Endothelial cell of umbilical vein (primary cell): ENCODE results near the gene PMIS2. TPM values are rescaled to one million over a fixed set of nuclear protein-coding genes. Genes with fewer than 3 reads are reported as not detected.

ENCODE experiments used
- BruUV-seq: library from RNA; stranded (reverse); fragments of 400-500 nt; replicated peaks from 2 replicates; lab custom pipeline; 2021; lab: Mats Ljungman, UMichigan
- CTCF ChIA-PET: fragments of 300-600, 350-600 bp; sonication (Branson Sonifier 250); formaldehyde crosslinking; loops from one replicate; lab custom pipeline; 2021; ENCODE audit warnings: antibody characterized with exemption, inconsistent platforms; lab: Charles Lee
- POLR2A ChIA-PET: fragments of 300-600, 350-600 bp; sonication (Branson Sonifier 250); formaldehyde crosslinking; loops from one replicate; lab custom pipeline; 2021; ENCODE audit warnings: antibody characterized with exemption, inconsistent platforms; lab: Charles Lee
- DNase-seq: peaks from one replicate; pipeline ENCODE4 v3.0.0-alpha.2; 2011; ENCODE audit warnings: low read depth, low spot score
- FAIRE-seq: peaks from 2 replicates; lab custom pipeline; 2011; peaks lifted over from hg19 to GRCh38; lab: Jason Lieb, UNC
- H2AFZ ChIP-seq: 2 replicates; pipeline ENCODE4 v1.6.0; 2012; ENCODE audit warnings: low read depth, low read length, control low read depth, inconsistent platforms
- H3K27ac ChIP-seq: 2 replicates; pipeline ENCODE4 v1.5.1; 2011; ENCODE audit warnings: low read depth, mild to moderate bottlenecking, control low read depth, low read length, moderate library complexity; ENCODE audit not compliant: insufficient read depth
- H3K27me3 ChIP-seq, 2 experiments: 2 replicates each; pipeline versions ENCODE4 v1.6.0 to v1.6.1; 2011; ENCODE audit warnings: low read length in 2 of 2, mixed read lengths in 1 of 2; ENCODE audit not compliant: control insufficient read depth in 2 of 2, insufficient read depth in 2 of 2
- H3K36me3 ChIP-seq, 2 experiments: 2 replicates in 1 of 2; 3 replicates in 1 of 2; pipeline ENCODE4 v1.5.1; 2011; ENCODE audit warnings: low read length in 2 of 2, mild to moderate bottlenecking in 1 of 2, moderate library complexity in 1 of 2; ENCODE audit not compliant: control insufficient read depth in 2 of 2, insufficient read depth in 2 of 2; ENCODE audit errors: extremely low read depth in 1 of 2
- H3K4me1 ChIP-seq: 3 replicates; pipeline ENCODE4 v1.5.1; 2011; ENCODE audit warnings: mild to moderate bottlenecking, low read length; ENCODE audit not compliant: control insufficient read depth, insufficient read depth; ENCODE audit errors: extremely low read depth
- H3K4me2 ChIP-seq: 2 replicates; pipeline ENCODE4 v1.6.1; 2011; ENCODE audit warnings: low read length, control low read depth, mixed read lengths; ENCODE audit not compliant: insufficient read depth
- H3K4me3 ChIP-seq, 3 experiments: fragments of 200-600 bp in 1 of 3; sonication (generic), shearing (Covaris generic) in 1 of 3; replicated peaks in 1 of 3; 2 replicates each; pipeline ENCODE4 v1.5.1; 2011 to 2016; ENCODE audit warnings: control low read depth in 3 of 3, low read length in 3 of 3, mild to moderate bottlenecking in 2 of 3, inconsistent platforms in 1 of 3, low read depth in 1 of 3, moderate library complexity in 1 of 3; ENCODE audit not compliant: insufficient read depth in 1 of 3
- H3K79me2 ChIP-seq: 2 replicates; pipeline ENCODE4 v1.6.0; 2012; ENCODE audit warnings: low read length, inconsistent platforms; ENCODE audit not compliant: control insufficient read depth, insufficient read depth
- H3K9ac ChIP-seq: replicated peaks from 2 replicates; pipeline ENCODE3; 2011; ENCODE audit warnings: low read length, control low read depth; ENCODE audit not compliant: insufficient read depth; ENCODE audit errors: extremely low read depth
- H3K9me1 ChIP-seq: replicated peaks from 3 replicates; pipeline ENCODE4 v1.6.0; 2011; ENCODE audit warnings: mild to moderate bottlenecking, low read length; ENCODE audit not compliant: control insufficient read depth, insufficient read depth; ENCODE audit errors: extremely low read depth
- H3K9me3 ChIP-seq: replicated peaks from 2 replicates; pipeline ENCODE4 v1.5.1; 2012; ENCODE audit warnings: low read length, inconsistent platforms; ENCODE audit not compliant: control insufficient read depth, insufficient read depth
- H4K20me1 ChIP-seq: replicated peaks from 2 replicates; pipeline ENCODE3; 2011; ENCODE audit warnings: mild to moderate bottlenecking, low read length; ENCODE audit not compliant: control insufficient read depth, insufficient read depth; ENCODE audit errors: extremely low read depth
- CTCF ChIP-seq, 2 donors: IDR thresholded peaks; 1 replicate in 1 of 2; 2 replicates in 1 of 2; pipeline ENCODE4 v1.5.1; 2011; ENCODE audit warnings: low read length in 2 of 2, mild to moderate bottlenecking in 2 of 2, moderate library complexity in 2 of 2, control low read depth in 1 of 2, inconsistent platforms in 1 of 2, low read depth in 1 of 2; ENCODE audit not compliant: insufficient read depth in 1 of 2; ENCODE audit errors: extremely low read depth in 1 of 2
- EZH2 ChIP-seq: IDR thresholded peaks from 2 replicates; pipeline ENCODE4 v1.6.1; 2012; ENCODE audit warnings: borderline replicate concordance, low read depth, mild to moderate bottlenecking, moderate library complexity, low read length, inconsistent platforms; ENCODE audit not compliant: severe bottlenecking
- FOS ChIP-seq: IDR thresholded peaks from 2 replicates; pipeline ENCODE4 v1.6.1; 2011; ENCODE audit warnings: mild to moderate bottlenecking, low read length, moderate library complexity, borderline replicate concordance; ENCODE audit not compliant: insufficient read depth
- GATA2 ChIP-seq: IDR thresholded peaks from 2 replicates; pipeline ENCODE4 v1.7.0; 2011; ENCODE audit warnings: low read depth, mild to moderate bottlenecking, moderate library complexity, mixed read lengths, low read length; ENCODE audit not compliant: insufficient read length, insufficient read depth
- JUN ChIP-seq: IDR thresholded peaks from 2 replicates; pipeline ENCODE4 v1.6.1; 2011; ENCODE audit warnings: borderline replicate concordance, low read depth; ENCODE audit not compliant: insufficient read length, insufficient read depth
- MAX ChIP-seq: IDR thresholded peaks from 2 replicates; pipeline ENCODE4 v1.6.1; 2011; ENCODE audit not compliant: insufficient read depth, insufficient read length
- MYC ChIP-seq: IDR thresholded peaks from one replicate; pipeline ENCODE4 v1.6.1; 2011; ENCODE audit warnings: mild to moderate bottlenecking, low read depth, low read length
- POLR2A ChIP-seq: IDR thresholded peaks from 2 replicates; pipeline ENCODE4 v1.6.1; 2012; ENCODE audit warnings: low read depth, mild to moderate bottlenecking, control low read depth, low read length
- POLR2AphosphoS5 ChIP-seq: IDR thresholded peaks from 2 replicates; pipeline ENCODE4 v1.6.1; 2012; ENCODE audit warnings: low read depth, mild to moderate bottlenecking, control low read depth, low read length, moderate library complexity; ENCODE audit not compliant: insufficient read depth
- dilution Hi-C: fragments of 300-500 bp; cut with MboI; formaldehyde crosslinking; loops from one replicate; pipeline ENCODE4 v1.15.0; 2019; ENCODE audit warnings: low sequenced_read_pairs; ENCODE audit not compliant: extremely low pct_ligation_motif_present
- intact Hi-C: fragments of 100-400 bp; cut with micrococcal nuclease; formaldehyde crosslinking; loops from one replicate; pipeline ENCODE4 v1.10.0; 2022
- polyA plus RNA-seq, 4 experiments: library from polyadenylated mRNA; depleted of rRNA in 3 of 4; stranded (reverse) in 3 of 4; unstranded in 1 of 4; fragments of >200 nt; gene quantifications; 2 replicates each; pipeline versions ENCODE4 v1.2.1 to v1.2.3, GENCODE V29; 2011 to 2012; ENCODE audit warnings: missing spikeins in 1 of 4
- total RNA-seq: library from RNA; stranded (reverse); gene quantifications from 2 replicates; pipeline ENCODE4 v1.2.3, GENCODE V29; 2021

PMIS2 gene
- total and polyA plus RNA-seq, 2 donors (not counting 3 experiments of a cell fraction or from before 2014, with no cell fraction given), result not detected

DNA sequence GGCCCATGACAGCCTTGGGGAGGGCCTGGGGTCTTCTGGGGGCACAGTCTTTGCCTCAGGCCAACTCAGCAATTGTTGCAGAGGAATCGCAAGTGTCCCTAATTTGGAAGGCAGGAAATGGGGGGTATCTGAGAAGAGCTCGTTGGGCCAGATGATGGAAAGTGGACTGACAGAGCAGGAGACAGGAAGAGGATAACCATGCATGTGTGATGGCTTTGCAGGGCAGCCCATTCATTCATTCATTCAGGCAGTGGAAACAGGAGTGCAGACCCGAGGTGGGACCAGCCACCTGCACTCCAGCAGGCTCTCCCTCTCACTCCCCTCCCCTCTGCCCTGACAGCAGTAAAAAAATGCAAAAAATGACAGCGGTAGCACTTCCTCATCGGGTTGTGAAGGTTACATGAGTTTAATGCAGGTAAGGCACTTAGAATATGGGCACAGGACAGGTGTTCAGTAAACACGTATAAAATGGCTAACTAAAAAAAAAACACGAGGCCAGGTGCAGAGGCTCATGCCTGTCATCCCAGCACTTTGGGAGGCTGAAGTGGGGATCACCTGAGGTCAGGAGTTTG is 45.5 kb upstream of the PMIS2 start:
- POLR2A ChIA-PET, result no interaction called here
- Histone ChIP-seq H3K36me3 (no peaks in the 10 kb centered on the region), H3K27me3 (no peaks in the 10 kb centered on the region), H3K4me1 (peaks cover 6% of the 10 kb centered on the region), H3K9me1 (no peaks in the 10 kb centered on the region), H3K27ac (no peak overlapping the region), H2AFZ (no peak overlapping the region), H3K4me3 (no peak overlapping the region), H3K9me3 (no peaks in the 10 kb centered on the region), H4K20me1 (no peaks in the 10 kb centered on the region), H3K79me2 (peaks cover 6% of the 10 kb centered on the region), H3K4me2 (no peak overlapping the region), H3K9ac (no peak overlapping the region)
- intact Hi-C loops, result no loop called here
- dilution Hi-C loops, result no loop called here
- no peak for DNase-seq
- FAIRE-seq, result no peak
- TF ChIP-seq MAX (no peak), FOS (no peak), EZH2 (no peak), MYC (no peak), POLR2AphosphoS5 (no peak), GATA2 (no peak), JUN (no peak), POLR2A (no peak), CTCF (IDR thresholded peaks at IDR 0.05; ENCODE audit: extremely low read depth in 1 of 2, insufficient read depth in 1 of 2, low read depth in 1 of 2, low read length in 2 of 2) (no peak)
- no TSS peak for BruUV-seq
- CTCF ChIA-PET, result no interaction called here
